ENCODE measurements around the gene MSMO1.
"Not testable (repeated sequence)": the region's sequence is repeated elsewhere in the genome, so short reads cannot be mapped to it uniquely, and the experiment has no call there.

Gene MSMO1

DNA sequence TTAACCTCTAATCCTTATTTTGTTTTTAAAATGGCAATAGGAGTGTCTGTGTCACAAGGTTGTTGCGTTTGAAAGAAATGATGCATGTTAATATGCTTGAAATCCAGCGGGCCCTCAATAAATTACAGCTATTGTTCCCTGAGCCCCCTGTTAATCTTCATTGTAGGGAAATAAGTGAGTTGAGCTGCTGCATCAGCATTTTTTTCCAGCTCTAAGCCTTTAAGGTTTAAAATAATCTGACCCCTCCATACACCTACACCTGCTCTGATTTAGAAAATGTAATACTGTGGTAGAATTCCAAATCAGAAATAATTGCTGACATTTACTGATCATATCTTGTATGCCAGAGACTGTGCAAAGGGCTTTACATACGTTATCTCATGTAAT is 2.6 kb upstream of the MSMO1 start:
- no peak for DNase-seq

DNA sequence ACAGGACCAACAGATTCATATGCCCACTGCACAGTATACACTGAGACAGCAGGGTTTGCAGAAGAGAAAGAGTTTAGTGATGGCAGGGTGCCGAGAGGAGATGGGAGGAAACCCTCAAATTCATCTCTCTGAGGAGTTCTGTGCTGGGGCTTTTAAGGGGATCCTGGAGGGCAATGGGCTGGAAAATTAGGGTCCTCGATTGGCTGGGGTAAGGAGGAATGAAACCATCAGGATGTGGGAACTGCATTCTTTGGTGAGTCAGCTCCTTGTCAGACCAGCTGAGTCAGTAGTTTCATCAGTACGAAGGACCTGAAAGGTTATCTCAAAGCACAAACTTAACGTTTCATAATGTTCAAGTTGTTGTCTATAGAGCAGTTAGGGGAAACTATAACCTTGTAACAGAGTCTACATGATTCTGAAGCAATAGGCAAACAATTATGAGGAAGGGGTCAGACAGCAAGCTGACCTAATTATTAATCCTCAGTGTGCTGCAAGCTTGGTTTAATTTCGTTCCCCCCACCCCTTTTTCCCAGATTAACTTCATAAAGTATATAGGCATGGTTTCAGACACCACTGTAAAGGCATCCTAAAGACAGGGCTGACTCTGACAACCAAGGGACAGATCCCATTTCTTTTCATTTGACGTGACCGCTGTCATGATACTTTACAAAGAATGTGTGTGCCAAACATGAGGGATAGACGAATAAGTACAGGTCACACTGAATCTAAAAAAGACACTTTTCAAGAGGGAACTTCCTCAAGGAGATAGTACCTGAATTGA is 1.5 kb upstream of the MSMO1 start:
- peak; percentile 46 for DNase-seq

DNA sequence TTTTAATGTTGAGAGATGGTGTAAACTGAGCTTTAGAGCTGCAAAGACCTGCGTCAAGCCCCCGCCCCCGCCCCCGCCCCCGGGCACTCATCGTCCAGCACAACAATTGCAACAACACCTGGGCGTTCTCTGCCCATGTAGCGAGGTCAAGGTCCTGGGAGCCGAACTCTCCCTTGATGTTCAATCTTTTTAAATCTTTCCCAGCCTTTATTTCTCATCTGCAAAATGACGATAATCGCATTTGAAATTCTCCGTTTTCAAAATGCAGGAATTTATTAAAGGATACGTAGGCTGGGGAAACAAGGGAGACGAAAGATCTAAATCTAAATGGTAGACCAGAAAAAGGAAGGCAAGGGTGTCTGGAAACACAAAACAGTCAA is 648 bp upstream of the MSMO1 start:
- no peak for DNase-seq

DNA sequence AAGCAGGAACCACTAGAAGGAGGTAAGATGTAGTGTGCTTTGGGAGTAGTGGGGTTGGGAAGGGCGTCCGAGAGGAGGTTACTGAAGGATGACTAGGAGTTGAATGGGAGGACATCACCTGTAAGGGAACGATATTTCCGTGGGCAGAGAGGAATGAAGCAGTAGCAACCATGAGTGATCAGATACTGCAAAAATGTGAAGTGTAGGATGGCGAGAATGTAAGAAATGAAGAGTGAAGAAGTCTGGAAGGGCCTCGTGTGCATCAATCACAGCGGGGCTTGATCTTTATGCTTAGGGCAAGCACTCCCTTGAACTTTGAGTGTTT is 594 bp downstream of the MSMO1 start:
- no peak for DNase-seq

DNA sequence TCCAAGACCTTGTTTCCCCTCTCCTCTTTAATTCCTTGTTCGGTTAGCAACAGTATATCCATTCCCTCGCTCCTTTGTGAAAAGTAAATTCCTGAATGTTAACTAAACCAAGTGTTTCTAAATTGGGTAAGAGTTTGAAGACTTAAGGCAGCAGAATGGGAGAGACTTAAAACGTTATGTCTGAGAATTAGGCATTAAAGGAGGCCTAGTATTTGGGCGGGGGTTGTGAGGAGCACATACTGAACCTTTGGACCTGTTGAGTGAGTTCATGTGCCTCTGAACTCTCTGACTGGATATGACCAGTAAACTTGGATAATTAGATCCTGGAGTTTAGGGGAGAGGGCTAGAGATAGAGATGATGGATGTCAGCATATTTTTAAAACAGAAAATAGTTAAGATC is 1.2 kb downstream of the MSMO1 start:
- no peak for DNase-seq

DNA sequence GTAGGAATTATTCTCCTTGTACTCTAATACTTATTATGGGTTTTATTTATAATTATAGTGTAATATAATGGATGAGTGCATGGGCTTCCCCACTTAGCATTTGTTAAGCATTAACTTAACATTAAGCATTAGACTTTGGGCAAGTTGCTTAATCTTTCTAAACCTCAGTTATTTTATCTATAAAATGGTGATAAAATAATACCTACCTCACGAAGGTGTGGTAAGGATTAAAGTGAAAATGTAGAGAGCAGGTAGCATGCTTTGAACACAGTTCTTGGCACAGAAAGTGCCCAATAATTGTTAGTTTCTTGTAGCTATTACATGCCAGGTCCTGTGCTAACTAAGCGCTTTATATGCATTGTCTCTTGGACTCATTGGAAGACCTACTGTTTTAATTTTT is 2.6 kb downstream of the MSMO1 start:
- no peak for DNase-seq

DNA sequence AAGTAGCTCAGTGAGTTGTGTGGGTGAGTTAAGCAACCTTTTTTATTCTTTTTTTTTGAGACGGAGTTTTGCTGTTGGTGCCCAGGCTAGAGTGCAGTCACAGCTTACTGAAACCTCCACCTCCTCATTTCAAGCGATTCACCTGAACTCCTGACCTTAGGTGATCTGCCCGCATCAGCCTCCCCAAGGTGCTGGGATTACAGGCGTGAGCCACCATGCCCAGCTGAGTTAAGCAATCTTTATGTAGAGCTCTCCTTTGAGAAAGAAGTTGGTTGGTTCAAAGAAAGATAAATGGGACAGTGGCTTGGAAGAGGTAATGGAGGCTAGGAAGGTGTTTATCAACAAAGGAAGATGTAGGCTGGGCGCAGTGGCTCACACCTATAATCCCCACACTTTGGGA is 3.2 kb downstream of the MSMO1 start:
- DNase-seq, result no peak

DNA sequence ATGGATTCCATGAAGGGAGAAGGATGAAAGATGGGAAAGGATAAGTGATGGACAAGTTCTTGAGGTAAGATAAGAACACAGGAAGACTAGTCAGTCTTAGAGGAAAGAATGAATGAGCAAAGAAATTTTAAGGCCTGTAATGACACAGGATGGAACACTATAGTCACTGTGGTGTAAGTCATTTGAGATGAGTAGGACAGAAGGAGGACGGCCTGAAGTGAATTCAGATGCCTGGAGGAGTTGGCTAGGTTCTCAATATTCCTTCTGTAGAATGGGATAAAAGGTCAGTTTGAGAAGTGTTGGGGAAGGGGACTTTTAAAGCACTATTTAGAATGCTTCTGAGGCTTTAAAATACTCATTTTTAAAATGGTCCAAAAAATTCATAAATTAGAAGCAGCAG is 3.9 kb downstream of the MSMO1 start:
- DNase-seq, result no peak

DNA sequence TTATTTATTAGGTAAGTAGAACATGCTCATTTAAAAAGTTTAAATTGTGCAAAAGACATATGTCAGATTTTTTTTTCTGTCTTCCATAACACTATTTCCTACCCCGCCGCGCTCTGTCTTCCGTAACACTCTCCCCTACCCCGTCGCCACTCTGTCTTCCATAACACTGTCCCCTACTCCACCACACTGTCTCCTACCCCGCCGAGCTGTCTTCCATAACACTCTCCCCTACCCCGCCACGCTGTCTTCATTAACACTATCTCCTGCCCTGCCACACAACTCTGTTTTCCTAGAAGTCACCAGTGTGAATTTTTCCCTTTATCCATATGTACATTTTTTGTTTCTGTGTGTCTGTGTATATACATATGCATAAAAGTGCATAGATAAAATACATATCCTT is 4.4 kb downstream of the MSMO1 start:
- DNase-seq, result no peak

DNA sequence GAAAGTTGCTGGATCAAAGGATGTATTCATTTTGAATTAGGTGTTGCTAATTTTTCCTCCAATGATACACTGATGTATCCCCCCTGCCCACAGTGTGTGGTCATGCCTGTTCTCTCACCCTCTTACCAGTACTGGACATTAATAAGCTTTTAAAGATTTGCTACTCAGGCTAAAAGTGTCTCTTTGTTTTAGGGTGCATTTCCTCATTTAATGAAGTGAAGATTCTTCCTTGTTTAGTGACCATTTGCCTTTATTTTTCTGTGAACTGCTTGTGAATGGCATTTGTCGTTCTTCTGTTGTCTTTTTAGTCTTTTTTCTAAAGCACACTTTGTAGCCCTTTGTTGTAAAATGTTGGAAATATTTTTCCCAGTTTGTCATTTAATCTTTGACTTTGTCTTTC is 5.0 kb downstream of the MSMO1 start:
- DNase-seq, result no peak

DNA sequence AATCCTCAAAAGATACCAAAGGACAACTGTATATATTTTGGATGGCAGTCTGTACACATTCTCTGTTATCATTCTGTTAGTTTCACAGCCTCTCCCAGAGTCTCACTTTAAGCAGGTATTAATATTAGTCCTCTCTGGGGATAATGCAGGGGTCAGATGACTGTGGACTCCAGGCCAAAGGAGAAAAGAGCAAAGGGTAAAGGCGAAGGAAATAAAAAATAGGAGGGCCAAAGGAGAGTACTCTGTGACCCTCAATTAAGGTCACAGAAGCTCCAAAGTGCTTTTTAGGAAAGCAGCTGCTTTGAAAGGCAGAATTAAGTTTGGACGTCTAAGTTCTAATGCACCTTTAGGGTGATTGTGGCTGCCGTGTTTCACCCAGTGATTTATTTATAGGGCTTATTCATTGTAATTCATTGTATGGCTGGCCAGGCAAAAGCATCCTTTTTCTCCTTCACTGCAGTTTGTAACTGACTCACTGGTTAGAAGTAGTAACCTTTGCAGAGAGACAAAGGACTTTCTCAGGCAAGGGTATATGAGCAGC is 7.8 kb downstream of the MSMO1 start:
- no peak for DNase-seq

DNA sequence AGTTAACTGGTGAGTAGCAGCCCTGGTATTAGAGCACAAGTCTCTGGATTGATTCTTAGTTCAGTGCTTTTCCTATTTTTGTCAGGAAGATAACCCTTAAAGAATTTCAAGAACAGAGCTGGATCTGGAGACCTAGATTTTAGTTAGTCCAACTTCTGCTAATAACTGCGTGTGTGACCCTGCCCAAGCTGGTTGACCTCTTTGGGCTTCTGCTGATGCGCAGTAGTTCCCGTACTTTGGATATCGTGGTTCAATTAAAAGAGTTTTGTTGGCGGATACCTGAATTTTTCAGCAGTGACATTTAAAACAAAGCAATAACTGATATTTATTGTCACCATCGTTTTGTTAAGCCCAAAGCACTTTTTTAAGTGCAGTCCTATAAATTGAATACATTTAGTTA is 9.3 kb downstream of the MSMO1 start:
- no peak for DNase-seq

DNA sequence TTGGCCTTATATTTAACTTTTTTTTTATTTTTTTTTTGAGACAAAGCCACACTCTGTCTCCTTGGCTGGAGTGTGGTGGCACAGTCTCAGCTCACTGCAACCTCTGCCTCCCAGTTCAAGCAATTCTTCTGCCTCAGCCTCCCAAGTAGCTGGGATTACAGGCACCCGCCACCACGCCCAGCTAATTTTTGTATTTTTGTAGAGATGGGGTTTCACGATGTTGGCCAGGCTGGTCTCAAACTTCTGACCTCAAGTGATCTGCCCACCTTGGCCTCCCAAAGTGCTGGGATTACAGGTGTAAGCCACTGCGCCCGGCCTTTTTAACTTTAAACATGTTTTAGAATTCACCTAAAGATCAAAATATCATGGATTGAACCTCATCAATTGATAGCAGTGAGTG is 14.9 kb downstream of the MSMO1 start:
- not testable (repeated sequence) for DNase-seq

DNA sequence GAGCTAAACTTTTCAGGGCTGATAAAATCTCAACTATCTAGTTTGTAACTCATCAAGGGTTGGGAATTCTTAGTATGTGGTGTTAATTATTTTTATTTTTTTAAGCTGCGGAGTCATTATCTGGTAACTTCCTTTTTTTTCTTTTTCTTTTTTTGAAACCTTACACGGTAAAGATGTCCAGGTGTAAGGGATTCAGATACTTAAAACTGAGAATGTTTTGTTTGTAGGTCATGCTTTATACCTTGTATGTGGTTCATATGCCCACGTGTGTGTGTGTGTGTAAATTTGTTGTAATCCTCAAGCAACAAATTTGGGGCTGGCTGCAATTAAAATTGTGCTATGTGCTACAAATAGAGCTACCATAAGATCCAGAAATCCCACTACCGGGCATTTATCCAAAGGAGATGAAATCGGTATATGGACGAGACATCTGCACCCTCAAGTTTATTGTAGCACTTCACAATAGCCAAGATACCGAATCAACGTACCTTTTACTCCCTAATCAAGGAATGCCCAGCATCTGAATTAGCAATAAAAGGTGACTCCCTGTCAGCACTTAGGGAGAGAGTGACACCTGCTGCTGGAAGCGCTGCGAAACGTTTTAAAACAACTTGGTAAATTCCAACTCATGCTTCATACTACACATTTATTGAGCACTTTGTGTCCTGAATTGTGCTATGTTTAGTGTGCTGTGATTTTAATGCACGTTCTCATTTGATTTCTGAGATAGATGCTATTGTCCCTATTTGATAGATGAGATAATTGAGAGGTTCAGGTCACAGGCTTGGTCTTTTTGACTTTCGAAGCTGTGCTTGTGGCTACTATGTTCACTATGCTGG is 16.1 kb downstream of the MSMO1 start:
- no peak for DNase-seq

DNA sequence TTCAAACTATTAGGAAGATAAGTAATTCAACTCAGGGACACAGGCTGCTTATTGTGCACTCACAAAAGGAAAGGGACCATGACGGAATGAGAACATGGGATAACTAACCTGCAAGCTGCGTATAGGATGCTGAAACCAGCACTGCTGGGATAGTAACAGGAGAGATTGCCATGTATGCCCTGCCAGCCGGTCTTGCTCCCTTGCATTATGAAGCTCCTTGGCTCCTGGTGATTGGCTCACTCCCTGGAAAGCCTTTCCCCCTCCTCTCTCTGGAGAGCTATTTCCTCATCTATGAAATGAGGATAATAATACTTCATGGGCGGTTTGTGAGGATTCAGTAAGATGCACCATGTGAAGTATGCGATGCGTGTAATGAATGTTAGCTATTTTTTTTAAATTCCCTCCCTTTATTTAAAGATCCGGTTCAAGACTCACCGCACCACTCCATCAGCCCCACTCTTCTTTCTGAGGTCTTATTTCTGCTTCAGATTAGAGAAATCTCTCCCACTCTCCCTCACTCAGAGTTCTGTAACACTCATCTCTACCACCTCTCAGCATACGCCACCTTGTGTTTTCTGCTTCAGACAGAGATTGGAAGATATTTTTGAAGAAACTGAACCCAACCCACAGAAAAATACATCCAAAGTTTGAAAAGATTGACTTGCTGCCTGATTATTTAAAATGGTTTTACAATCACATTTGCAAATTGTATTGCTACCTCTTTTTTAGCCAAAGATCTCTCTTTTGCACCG is 18.4 kb downstream of the MSMO1 start:
- DNase-seq, result no peak

DNA sequence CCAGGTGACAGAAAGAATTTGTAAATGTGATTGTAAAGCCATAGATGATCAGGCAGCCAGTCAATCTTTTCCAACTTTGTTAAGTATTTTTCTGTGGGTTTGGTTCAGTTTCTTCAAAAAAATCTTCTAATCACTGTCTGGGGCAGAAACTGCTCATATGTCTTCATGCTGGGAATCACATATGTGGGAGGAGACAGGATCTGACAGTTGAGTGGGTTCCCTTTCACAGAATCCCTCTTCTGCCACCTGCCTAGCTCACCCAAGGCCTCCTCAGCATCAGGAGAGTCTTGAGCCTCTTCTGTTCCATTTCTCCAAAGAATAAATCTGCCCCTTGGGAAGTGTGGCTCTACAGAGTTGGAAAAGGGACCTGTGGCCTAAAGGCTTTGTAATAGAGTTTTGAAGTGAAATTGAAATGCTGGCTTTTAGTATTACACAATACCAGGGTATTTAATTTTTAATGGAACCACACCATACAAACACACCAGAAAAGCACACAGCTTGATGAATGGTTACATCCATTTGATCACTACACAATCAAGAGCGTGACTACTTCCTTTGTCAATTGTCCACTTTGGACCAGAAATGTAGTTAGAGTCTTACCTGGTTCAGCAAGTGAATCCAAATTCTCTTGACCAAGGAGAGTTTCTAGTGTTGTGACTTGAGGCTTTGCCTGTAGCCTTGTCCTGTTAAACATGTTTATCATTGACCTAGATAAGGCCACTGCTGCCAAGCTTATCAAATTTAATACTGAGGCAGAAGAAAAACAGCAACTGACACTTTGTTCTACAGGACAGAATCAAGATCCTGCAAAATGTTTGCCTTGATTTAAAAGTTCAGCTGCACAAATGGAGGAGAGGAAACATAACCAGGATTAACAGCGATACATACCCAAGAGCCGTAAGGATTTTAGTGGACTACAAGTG is 20.4 kb downstream of the MSMO1 start:
- no peak for DNase-seq

DNA sequence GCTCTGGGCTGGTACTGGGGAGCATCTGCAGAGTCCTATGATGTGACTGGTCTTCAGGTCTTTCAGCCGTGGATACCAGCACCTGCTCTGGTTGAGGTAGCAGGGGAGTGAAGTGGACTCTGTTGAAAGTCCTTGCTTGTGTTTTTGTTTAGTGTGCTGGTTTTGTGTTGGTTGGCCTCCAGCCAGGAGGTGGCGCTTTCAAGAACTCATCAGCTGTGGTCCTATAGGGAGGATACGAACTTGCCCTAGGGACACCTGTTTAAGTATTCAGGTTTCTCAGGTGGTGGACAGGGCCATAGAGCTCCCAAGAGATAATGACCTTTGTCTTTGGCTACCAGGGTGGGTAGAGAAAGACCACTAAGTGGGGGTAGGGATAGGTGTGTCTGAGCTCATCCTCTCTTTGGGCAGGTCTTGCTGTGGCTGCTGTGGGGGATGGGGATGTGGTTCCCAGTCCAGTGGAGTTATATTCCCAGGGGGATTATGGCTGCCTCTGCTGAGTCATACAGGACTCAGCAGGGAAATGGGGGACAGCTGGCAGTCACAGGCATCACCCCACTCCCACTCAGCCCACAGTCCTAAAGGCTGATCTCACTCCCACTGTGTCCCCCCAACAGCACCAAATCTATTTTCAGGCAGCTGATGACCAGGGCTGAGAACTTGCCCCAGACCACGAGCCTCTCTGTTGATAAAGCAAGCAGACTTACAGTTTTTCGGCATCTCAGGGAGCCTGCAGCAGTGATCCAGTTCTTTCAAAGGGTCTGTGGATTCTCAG is 24.1 kb downstream of the MSMO1 start:
- DNase-seq, result no peak

DNA sequence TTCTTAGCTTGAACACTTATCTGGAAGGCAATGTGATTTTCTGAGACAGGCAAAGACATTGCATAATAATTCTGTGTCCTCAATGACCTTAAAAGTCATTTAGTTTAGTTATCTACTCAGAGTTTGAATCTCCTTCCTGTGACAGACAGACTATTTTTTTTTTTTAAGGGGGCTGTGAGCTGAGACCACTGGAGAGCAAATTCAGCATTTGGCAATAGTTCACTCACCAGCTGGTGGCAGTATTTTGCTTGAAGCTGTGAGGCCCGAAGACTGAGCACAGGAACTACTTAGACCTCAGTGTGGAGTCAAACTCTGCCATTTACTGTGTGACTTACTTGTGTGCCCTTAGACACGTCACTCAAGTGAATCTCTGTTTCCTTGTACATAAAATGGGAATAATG is 28.4 kb downstream of the MSMO1 start:
- DNase-seq, result peak; percentile 51

DNA sequence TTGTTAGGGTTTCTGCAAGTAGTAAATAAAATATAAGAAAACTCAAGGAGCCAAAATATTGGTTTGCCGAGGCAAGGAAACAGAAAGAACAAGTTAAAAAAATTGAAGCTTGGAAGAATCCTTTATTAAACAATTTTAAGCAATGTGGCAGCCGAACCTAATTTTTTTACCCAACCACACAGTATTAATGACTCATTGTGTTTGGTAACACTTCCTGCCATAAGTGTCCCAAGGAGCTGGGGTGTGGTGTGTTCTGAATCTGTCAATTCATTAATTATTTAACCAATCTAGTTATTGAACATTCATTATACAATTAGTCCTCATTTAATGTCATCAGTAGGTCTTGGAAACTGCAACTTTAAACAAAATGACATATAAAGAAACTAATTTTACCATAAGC is 32.0 kb downstream of the MSMO1 start:
- DNase-seq, result peak; percentile 70

DNA sequence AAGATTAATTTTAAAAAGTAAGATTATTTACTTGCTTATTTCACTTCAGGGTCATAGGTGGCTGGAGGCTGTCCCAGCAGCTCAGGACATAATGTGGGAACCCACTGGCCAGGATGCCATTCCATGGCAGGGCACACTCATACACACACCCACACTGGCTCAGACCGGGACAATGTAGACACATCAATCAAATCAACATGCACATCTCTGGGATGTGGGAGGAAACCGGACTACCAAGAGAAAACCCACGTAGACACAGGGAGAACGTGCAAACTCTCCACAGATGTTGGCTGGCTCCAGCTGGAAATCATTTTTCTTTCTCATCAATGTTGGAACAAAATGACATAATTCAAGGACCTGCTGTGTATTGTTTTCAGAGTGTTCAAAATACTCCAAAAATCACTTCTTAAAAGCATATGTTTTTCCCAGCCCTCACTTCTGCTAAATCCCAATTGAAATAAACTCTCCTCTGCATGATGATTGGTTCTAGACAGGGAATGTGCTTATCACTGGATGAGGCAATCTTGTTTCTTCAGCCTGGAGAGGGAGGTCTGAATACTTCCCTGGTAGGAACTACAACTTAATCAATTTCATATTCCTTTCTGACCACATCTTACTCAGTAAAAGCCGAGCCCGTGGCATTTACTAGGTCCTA is 32.7 kb downstream of the MSMO1 start:
- DNase-seq, result no peak

DNA sequence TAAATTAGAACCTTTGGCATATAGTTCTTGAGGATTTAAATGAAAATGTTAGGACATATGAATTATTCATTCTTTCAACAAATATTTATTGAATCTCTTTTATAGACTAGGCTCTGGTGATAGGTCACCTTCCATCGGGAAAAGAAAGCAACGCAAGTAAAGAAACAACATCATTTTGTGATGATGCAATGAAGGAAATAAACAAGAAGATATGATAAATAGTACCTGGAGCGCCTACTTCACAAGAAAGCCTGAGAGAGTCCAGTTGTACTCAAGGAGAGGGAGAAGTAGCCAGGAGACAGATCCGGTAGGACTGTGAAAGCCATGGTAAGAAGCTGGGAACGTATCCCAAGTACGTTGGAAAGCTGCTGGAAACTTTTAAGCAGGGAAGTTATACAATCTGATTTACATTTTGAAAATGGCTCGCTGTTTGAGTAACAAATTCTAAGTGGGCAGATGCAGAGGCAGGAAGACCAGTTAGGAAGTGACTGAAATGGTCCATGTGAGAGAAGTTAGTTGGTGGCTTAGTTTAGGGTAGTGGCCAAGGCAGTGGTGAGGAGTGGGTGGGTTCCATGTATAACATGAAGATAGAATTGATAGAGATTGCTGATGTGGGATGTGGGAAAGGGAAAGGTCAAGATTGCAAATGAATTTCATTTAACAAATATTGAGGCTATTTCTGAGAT is 33.7 kb downstream of the MSMO1 start:
- DNase-seq, result peak; percentile 46

Data from suppressor macrophage treated with lipopolysaccharide for 4 hours (primary cell).